ENCODE data around the gene GPR158.

- TF ChIP-seq CTCF (IDR thresholded peaks at IDR 0.05; ENCODE audit: poor library complexity) (no peak), EZH2 (IDR thresholded peaks at IDR 0.05; ENCODE audit: borderline replicate concordance) (no peak)
Observed at GRCh38 chr10:25425776-25426175, 251.0 kb downstream of the GPR158 start.

Data from hepatocyte (in vitro differentiated cells).